22Rv1 (cell line): ENCODE results near the gene MCOLN2.

Source experiments
- ZFX ChIP-seq: fragments of 450-650 bp; IDR thresholded peaks from 2 replicates; pipeline ENCODE4 v1.6.1; 2017; ENCODE audit warnings: antibody characterized with exemption, borderline replicate concordance
- TF ChIP-seq, protein P1 (sequence below): fragments of 450-650 bp; IDR thresholded peaks from 2 replicates; pipeline ENCODE4 v1.5.1; 2017; ENCODE audit warnings: mild to moderate bottlenecking

- TF ChIP-seq, protein P1, sequence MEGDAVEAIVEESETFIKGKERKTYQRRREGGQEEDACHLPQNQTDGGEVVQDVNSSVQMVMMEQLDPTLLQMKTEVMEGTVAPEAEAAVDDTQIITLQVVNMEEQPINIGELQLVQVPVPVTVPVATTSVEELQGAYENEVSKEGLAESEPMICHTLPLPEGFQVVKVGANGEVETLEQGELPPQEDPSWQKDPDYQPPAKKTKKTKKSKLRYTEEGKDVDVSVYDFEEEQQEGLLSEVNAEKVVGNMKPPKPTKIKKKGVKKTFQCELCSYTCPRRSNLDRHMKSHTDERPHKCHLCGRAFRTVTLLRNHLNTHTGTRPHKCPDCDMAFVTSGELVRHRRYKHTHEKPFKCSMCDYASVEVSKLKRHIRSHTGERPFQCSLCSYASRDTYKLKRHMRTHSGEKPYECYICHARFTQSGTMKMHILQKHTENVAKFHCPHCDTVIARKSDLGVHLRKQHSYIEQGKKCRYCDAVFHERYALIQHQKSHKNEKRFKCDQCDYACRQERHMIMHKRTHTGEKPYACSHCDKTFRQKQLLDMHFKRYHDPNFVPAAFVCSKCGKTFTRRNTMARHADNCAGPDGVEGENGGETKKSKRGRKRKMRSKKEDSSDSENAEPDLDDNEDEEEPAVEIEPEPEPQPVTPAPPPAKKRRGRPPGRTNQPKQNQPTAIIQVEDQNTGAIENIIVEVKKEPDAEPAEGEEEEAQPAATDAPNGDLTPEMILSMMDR = no peak
- no peak for TF ChIP-seq ZFX
These were observed 96.9 kb downstream of the MCOLN2 start for GRCh38 chr1:84899969-84900368.
